HepG2 (cell line): ENCODE measurements around the gene SKI. TPM values are rescaled to one million over a fixed set of nuclear protein-coding genes. Genes with fewer than 3 reads are reported as not detected.

Experiments
- ATAC-seq: fragments of 200-7000 bp; cut with Tn5 transposase; 3 replicates; pipeline ENCODE4 v1.9.1; 2020; ENCODE audit warnings: mild to moderate bottlenecking, moderate library complexity
- BruUV-seq: library from RNA; stranded (reverse); fragments of 400-500 nt; replicated peaks from 2 replicates; lab custom pipeline; 2021; lab: Mats Ljungman, UMichigan
- CTCF ChIA-PET: fragments of 300-600 bp; formaldehyde crosslinking; extraction: SDS; loops from one replicate; lab custom pipeline; 2021; ENCODE audit warnings: low total read pairs, inconsistent platforms, low intra/inter-chr PET ratio; lab: Yijun Ruan, JAX
- POLR2A ChIA-PET: fragments of 350-600 bp; sonication (Branson Sonifier 250); formaldehyde crosslinking; loops from one replicate; lab custom pipeline; 2020; ENCODE audit warnings: antibody characterized with exemption, inconsistent platforms; lab: Yijun Ruan, JAX
- DNase-seq: peaks from one replicate; pipeline ENCODE4 v3.0.0-alpha.2; 2015; ENCODE audit warnings: low spot score
- FAIRE-seq: peaks from 3 replicates; lab custom pipeline; 2011; peaks lifted over from hg19 to GRCh38; lab: Jason Lieb, UNC
- H2AFZ ChIP-seq: one replicate; pipeline ENCODE4 v1.6.1; 2011; ENCODE audit warnings: low read length, inconsistent platforms
- H3K27ac ChIP-seq: fragments of 300-600 bp; 3 replicates; pipeline ENCODE4 v1.8.0; 2011; ENCODE audit warnings: mixed run types, mild to moderate bottlenecking, mixed read lengths, low read length, inconsistent platforms; ENCODE audit not compliant: insufficient read depth; ENCODE audit errors: extremely low read length
- H3K27me3 ChIP-seq, 2 experiments: fragments of 200-600 bp in 1 of 2; 2 replicates in 1 of 2; 3 replicates in 1 of 2; pipeline versions ENCODE4 v1.6.0 to v1.8.0; 2011; ENCODE audit warnings: low read length in 2 of 2, mild to moderate bottlenecking in 2 of 2, moderate library complexity in 2 of 2, inconsistent platforms in 1 of 2; ENCODE audit not compliant: insufficient read depth in 2 of 2, control insufficient read depth in 1 of 2
- H3K36me3 ChIP-seq, 2 experiments: fragments of 200-600 bp in 1 of 2; replicated peaks in 1 of 2; 2 replicates in 1 of 2; 3 replicates in 1 of 2; pipeline versions ENCODE4 v1.5.1 to v1.8.0; 2011; ENCODE audit warnings: low read length in 2 of 2, inconsistent platforms in 1 of 2; ENCODE audit not compliant: insufficient read depth in 2 of 2, control insufficient read depth in 1 of 2
- H3K4me1 ChIP-seq: 2 replicates; pipeline ENCODE4 v1.5.1; 2012; ENCODE audit warnings: low read length, inconsistent platforms; ENCODE audit not compliant: insufficient read depth
- H3K4me2 ChIP-seq: 2 replicates; pipeline ENCODE4 v1.6.0; 2011; ENCODE audit warnings: low read depth, low read length, inconsistent platforms
- H3K4me3 ChIP-seq, 3 experiments: fragments of 200-600 bp in 1 of 3; sonication (generic), shearing (Covaris generic) in 1 of 3; replicated peaks in 1 of 3; 2 replicates each; pipeline ENCODE4 v1.5.1; 2011 to 2016; ENCODE audit warnings: low read length in 3 of 3, inconsistent platforms in 2 of 3, low read depth in 2 of 3, mild to moderate bottlenecking in 2 of 3, control low read depth in 1 of 3, mixed read lengths in 1 of 3; ENCODE audit not compliant: insufficient read depth in 1 of 3
- H3K79me2 ChIP-seq: one replicate; pipeline ENCODE4 v1.6.1; 2011; ENCODE audit warnings: low read length, inconsistent platforms; ENCODE audit not compliant: insufficient read depth
- H3K9ac ChIP-seq: 2 replicates; pipeline ENCODE4 v1.6.0; 2011; ENCODE audit warnings: mild to moderate bottlenecking, low read depth, low read length, inconsistent platforms; ENCODE audit not compliant: insufficient read depth
- H3K9me3 ChIP-seq: 2 replicates; pipeline ENCODE4 v1.5.1; 2012; ENCODE audit warnings: mild to moderate bottlenecking, low read length
- H4K20me1 ChIP-seq: 2 replicates; pipeline ENCODE4 v1.6.0; 2011; ENCODE audit warnings: inconsistent platforms, mild to moderate bottlenecking, low read length, moderate library complexity; ENCODE audit not compliant: insufficient read depth
- HMG20B ChIP-seq: conservative IDR thresholded peaks from 2 replicates; pipeline ENCODE4 v1.6.1; 2016; ENCODE audit warnings: missing genetic modification reagents, missing compliant biosample characterization
- ISX ChIP-seq: sonication (generic); formaldehyde crosslinking; conservative IDR thresholded peaks from 2 replicates; pipeline ENCODE4 v1.5.0; 2020; ENCODE audit warnings: missing genetic modification reagents
- MAF1 ChIP-seq: sonication (generic); formaldehyde crosslinking; IDR thresholded peaks from 2 replicates; pipeline ENCODE4 v1.5.0; 2020; ENCODE audit warnings: missing genetic modification reagents, borderline replicate concordance
- NCOA2 ChIP-seq: sonication (generic); formaldehyde crosslinking; IDR thresholded peaks from 2 replicates; pipeline ENCODE4 v1.8.0; 2022; ENCODE audit warnings: inconsistent platforms
- RARG ChIP-seq: sonication (generic); formaldehyde crosslinking; IDR thresholded peaks from 2 replicates; pipeline ENCODE4 v1.4.0; 2020; ENCODE audit warnings: low read depth, mild to moderate bottlenecking, missing genetic modification reagents
- SMAD9 ChIP-seq: sonication (generic); formaldehyde crosslinking; IDR thresholded peaks from 2 replicates; pipeline ENCODE4 v1.5.1; 2020; ENCODE audit warnings: mild to moderate bottlenecking, missing genetic modification reagents
- XRCC5 ChIP-seq: fragments of 200-400 bp; formaldehyde crosslinking; optimal IDR thresholded peaks from 2 replicates; pipeline ENCODE3; 2017; ENCODE audit warnings: mild to moderate bottlenecking, low read length
- ZNF3 ChIP-seq: IDR thresholded peaks from 2 replicates; pipeline ENCODE4 v1.7.0; 2017; ENCODE audit warnings: inconsistent platforms
- ZNF432 ChIP-seq: sonication (generic); formaldehyde crosslinking; IDR thresholded peaks from 2 replicates; pipeline ENCODE4 v1.5.0; 2020; ENCODE audit warnings: missing genetic modification reagents, mild to moderate bottlenecking, borderline replicate concordance
- ZNF549 ChIP-seq: sonication (generic); formaldehyde crosslinking; IDR thresholded peaks from 2 replicates; pipeline ENCODE4 v1.5.0; 2020; ENCODE audit warnings: missing genetic modification reagents
- ZNF703 ChIP-seq: sonication (generic); formaldehyde crosslinking; IDR thresholded peaks from 2 replicates; pipeline ENCODE4 v1.5.1; 2020; ENCODE audit warnings: missing genetic modification reagents, mild to moderate bottlenecking, moderate library complexity, borderline replicate concordance
- ZNF780A ChIP-seq: sonication (generic); formaldehyde crosslinking; IDR thresholded peaks from 2 replicates; pipeline ENCODE4 v1.8.0; 2022; ENCODE audit warnings: mild to moderate bottlenecking, missing genetic modification reagents, moderate library complexity
- WGBS: methylation state at CpG from one replicate; pipeline ENCODE4 v1.1.6; 2017; ENCODE audit warnings: low lambda C conversion rate; 5-methylcytosine and 5-hydroxymethylcytosine counted together
- in situ Hi-C: cut with HindIII; loops from 2 replicates; pipeline ENCODE4 v1.10.0; 2017; ENCODE audit warnings: low pct_unique_long_range_greater_than_20kb; ENCODE audit not compliant: extremely low pct_ligation_motif_present
- intact Hi-C: fragments of 100-400 bp; cut with micrococcal nuclease; formaldehyde crosslinking; loops from one replicate; pipeline ENCODE4 v1.10.0; 2022; ENCODE audit not compliant: unreplicated experiment
- polyA plus RNA-seq, 8 experiments: library from polyadenylated mRNA; depleted of rRNA in 3 of 8; stranded (reverse) in 7 of 8; unstranded in 1 of 8; fragments of >200 nt; fragmentation: Illumina TruSeq in 4 of 8; extraction: Trizol in 4 of 8; gene quantifications; 2 replicates each; pipeline versions ENCODE4 v1.2.1 to v1.2.3, GENCODE V29; 2011 to 2016; ENCODE audit warnings: low read depth in 4 of 8, missing spikeins in 1 of 8, mixed read lengths in 1 of 8; ENCODE audit not compliant: insufficient read depth in 1 of 8
- total RNA-seq, 5 experiments: library from RNA; depleted of rRNA; stranded (reverse); fragments of >200 nt; fragmentation: Illumina TruSeq; extraction: Trizol; gene quantifications; 2 replicates each; pipeline ENCODE4 v1.2.3, GENCODE V29; 2016; ENCODE audit warnings: low read depth in 1 of 5
- TF ChIP-seq, protein P1 (sequence below): IDR thresholded peaks from 2 replicates; pipeline ENCODE4 v1.6.1; 2012; ENCODE audit warnings: low read depth, low read length, improper control_type of control experiment
- TF ChIP-seq, protein P2 (sequence below): sonication (generic); formaldehyde crosslinking; IDR thresholded peaks from 2 replicates; pipeline ENCODE4 v1.4.0; 2020; ENCODE audit warnings: missing genetic modification reagents
- TF ChIP-seq, protein P3 (sequence below): sonication (generic); formaldehyde crosslinking; IDR thresholded peaks from 2 replicates; pipeline ENCODE4 v1.8.0; 2022; ENCODE audit warnings: mild to moderate bottlenecking, missing genetic modification reagents, moderate library complexity

Gene SKI
- total and polyA plus RNA-seq, 2 of the 13 experiments (the other 11 are each of a cell fraction or from before 2014, with no cell fraction given), result 4.7 to 6.9 TPM

DNA sequence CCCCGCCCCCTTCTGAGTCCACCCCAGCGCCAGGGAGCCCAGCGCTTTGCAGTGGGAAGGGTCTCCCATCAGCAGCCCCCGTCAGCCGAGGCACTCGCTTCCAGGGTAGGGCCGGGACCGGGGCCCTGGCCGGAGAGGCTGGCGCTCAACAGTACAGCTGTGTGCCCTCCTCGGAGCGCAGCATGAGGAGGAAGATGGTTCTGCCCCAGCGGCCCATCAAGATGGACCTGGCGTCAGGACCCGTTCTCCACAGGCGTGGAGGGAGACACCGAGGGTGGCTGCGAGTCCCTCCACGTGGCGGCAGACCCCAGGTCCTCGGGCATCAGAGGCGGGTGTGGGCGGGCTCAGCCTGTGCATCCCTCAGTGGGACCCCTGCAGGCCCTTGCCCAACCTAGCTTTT is 109.0 kb downstream of the SKI start:
- intact Hi-C loops, result no loop called here

More for the DNA sequence above, 109.0 kb downstream of the SKI start:
- WGBS, result 66% methylated on average over 7 of the region's 23 CpGs
- Histone ChIP-seq H3K4me2 (no peak overlapping the region), H3K79me2 (no peaks in the 10 kb centered on the region), H4K20me1 (no peaks in the 10 kb centered on the region), H3K9ac (no peak overlapping the region), H2AFZ (no peak overlapping the region), H3K9me3 (no peaks in the 10 kb centered on the region), H3K4me3 (no peak overlapping the region), H3K4me1 (no peaks in the 10 kb centered on the region), H3K36me3 (no peaks in the 10 kb centered on the region), H3K27ac (no peak overlapping the region), H3K27me3 (peaks cover 24 to 92% of the 10 kb centered on the region in 2 experiments)
- TF ChIP-seq ZNF703 (CRISPR knock-in tag) (no peak), NCOA2 (CRISPR knock-in tag) (no peak), XRCC5 (no peak), MAF1 (CRISPR knock-in tag) (no peak), HMG20B (CRISPR knock-in tag) (no peak), ZNF780A (CRISPR knock-in tag) (no peak), RARG (no peak), ZNF432 (no peak), ZNF549 (CRISPR knock-in tag) (no peak), ZNF3 (CRISPR knock-in tag) (no peak), ISX (no peak), SMAD9 (no peak)
- TF ChIP-seq, protein P1, sequence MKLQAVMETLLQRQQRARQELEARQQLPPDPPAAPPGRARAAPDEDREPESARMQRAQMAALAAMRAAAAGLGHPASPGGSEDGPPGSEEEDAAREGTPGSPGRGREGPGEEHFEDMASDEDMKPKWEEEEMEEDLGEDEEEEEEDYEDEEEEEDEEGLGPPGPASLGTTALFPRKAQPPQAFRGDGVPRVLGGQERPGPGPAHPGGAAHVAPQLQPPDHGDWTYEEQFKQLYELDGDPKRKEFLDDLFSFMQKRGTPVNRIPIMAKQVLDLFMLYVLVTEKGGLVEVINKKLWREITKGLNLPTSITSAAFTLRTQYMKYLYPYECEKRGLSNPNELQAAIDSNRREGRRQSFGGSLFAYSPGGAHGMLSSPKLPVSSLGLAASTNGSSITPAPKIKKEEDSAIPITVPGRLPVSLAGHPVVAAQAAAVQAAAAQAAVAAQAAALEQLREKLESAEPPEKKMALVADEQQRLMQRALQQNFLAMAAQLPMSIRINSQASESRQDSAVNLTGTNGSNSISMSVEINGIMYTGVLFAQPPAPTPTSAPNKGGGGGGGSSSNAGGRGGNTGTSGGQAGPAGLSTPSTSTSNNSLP, result no peak
- TF ChIP-seq, protein P2, sequence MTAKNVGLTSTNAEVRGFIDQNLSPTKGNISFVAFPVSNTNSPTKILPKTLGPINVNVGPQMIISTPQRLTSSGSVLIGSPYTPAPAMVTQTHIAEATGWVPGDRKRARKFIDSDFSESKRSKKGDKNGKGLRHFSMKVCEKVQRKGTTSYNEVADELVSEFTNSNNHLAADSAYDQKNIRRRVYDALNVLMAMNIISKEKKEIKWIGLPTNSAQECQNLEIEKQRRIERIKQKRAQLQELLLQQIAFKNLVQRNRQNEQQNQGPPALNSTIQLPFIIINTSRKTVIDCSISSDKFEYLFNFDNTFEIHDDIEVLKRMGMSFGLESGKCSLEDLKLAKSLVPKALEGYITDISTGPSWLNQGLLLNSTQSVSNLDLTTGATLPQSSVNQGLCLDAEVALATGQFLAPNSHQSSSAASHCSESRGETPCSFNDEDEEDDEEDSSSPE (CRISPR knock-in tag), result no peak
- TF ChIP-seq, protein P3, sequence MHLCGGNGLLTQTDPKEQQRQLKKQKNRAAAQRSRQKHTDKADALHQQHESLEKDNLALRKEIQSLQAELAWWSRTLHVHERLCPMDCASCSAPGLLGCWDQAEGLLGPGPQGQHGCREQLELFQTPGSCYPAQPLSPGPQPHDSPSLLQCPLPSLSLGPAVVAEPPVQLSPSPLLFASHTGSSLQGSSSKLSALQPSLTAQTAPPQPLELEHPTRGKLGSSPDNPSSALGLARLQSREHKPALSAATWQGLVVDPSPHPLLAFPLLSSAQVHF, result no peak
- in situ Hi-C loops, result no loop called here
- CTCF ChIA-PET, result no interaction called here
- BruUV-seq, result no TSS peak
- POLR2A ChIA-PET, result no interaction called here
- FAIRE-seq (no peak), DNase-seq (no peak), ATAC-seq (no peak)
